A204.1 (cell line): ENCODE measurements around the gene AEBP1.

Source experiments
- FAIRE-seq: peaks from 2 replicates; lab custom pipeline; 2012; peaks lifted over from hg19 to GRCh38; lab: Jason Lieb, UNC

Gene AEBP1

GRCh38 chr7:44157116-44158080 is 53.3 kb downstream of the AEBP1 start:
- no peak for FAIRE-seq

- no peak for FAIRE-seq
Observed at GRCh38 chr7:44158096-44158872, 54.1 kb downstream of the AEBP1 start.

GRCh38 chr7:44158873-44159631 is 54.9 kb downstream of the AEBP1 start:
- FAIRE-seq, result no peak

- FAIRE-seq, result no peak
Observed at GRCh38 chr7:44159824-44160630, 55.9 kb downstream of the AEBP1 start.

GRCh38 chr7:44161371-44161770 is 57.2 kb downstream of the AEBP1 start:
- no peak for FAIRE-seq

- no peak for FAIRE-seq
Observed at GRCh38 chr7:44162179-44162578, 58.0 kb downstream of the AEBP1 start.

GRCh38 chr7:44162785-44163395 is 58.7 kb downstream of the AEBP1 start:
- FAIRE-seq, result no peak

GRCh38 chr7:44163591-44163990 is 59.4 kb downstream of the AEBP1 start:
- FAIRE-seq, result no peak
